ENCODE data around the gene TRPT1. TPM values are rescaled to one million over a fixed set of nuclear protein-coding genes. Genes with fewer than 3 reads are reported as not detected.

Gene TRPT1
- total RNA-seq, 4 donors from 2014 or later = 82.5 to 90.2 (median 87.4) TPM

GRCh38 chr11:64245401-64245796 lies 19.4 kb upstream of the TRPT1 start:
- peak; percentile 66 to 87 (median 82) for DNase-seq

GRCh38 chr11:64244966-64245365 lies 19.0 kb upstream of the TRPT1 start:
- Histone ChIP-seq H3K27ac (peak overlapping the region; percentile 87 to 96 (median 90)), H3K27me3 (no peaks in the 10 kb centered on the region), H3K4me1 (peaks cover 0 to 60% (median 24%) of the 10 kb centered on the region in 4 donors), H3K4me3 (peak overlapping the region; percentile 48 to 82 (median 67)), H3K36me3 (peaks cover 0 to 7% (median 0%) of the 10 kb centered on the region in 3 donors), H3K9me3 (no peaks in the 10 kb centered on the region)
- TF ChIP-seq POLR2A (IDR thresholded peaks at IDR 0.05) (no peak), CTCF (IDR thresholded peaks at IDR 0.05) (no peak)
- no peak for DNase-seq

More at GRCh38 chr11:64245401-64245796, 19.4 kb upstream of the TRPT1 start:
- no peaks in the 10 kb centered on the region for H3K9me3 ChIP-seq
- H3K36me3 ChIP-seq = peaks cover 0 to 7% (median 0%) of the 10 kb centered on the region in 3 donors
- peak overlapping the region; percentile 87 to 96 (median 90) for H3K27ac ChIP-seq
- no peaks in the 10 kb centered on the region for H3K27me3 ChIP-seq
- H3K4me3 ChIP-seq = peak overlapping the region; percentile 48 to 82 (median 67)
- TF ChIP-seq POLR2A (IDR thresholded peaks at IDR 0.05) = no peak
- TF ChIP-seq CTCF (IDR thresholded peaks at IDR 0.05) = no peak
- peaks cover 0 to 62% (median 19%) of the 10 kb centered on the region in 4 donors for H3K4me1 ChIP-seq

- Histone ChIP-seq H3K27ac (peak overlapping the region in 1 of 4 donors; percentile 44), H3K36me3 (peaks cover 0 to 7% (median 0%) of the 10 kb centered on the region in 3 donors), H3K27me3 (no peaks in the 10 kb centered on the region), H3K4me3 (no peak overlapping the region), H3K9me3 (no peaks in the 10 kb centered on the region), H3K4me1 (peaks cover 0 to 57% (median 28%) of the 10 kb centered on the region in 4 donors)
- no peak for DNase-seq
- TF ChIP-seq CTCF (IDR thresholded peaks at IDR 0.05) (no peak), POLR2A (IDR thresholded peaks at IDR 0.05) (no peak)
Measured at GRCh38 chr11:64244107-64244506, 18.1 kb upstream of the TRPT1 start.

GRCh38 chr11:64243236-64243854 lies 17.4 kb upstream of the TRPT1 start:
- peaks cover 0 to 51% (median 28%) of the 10 kb centered on the region in 4 donors for H3K4me1 ChIP-seq
- H3K4me3 ChIP-seq = no peak overlapping the region
- H3K27ac ChIP-seq = peak overlapping the region in 3 of 4 donors; percentile 98
- no peak for DNase-seq
- H3K36me3 ChIP-seq = peaks cover 0 to 14% (median 0%) of the 10 kb centered on the region in 3 donors
- TF ChIP-seq CTCF (IDR thresholded peaks at IDR 0.05) (no peak), POLR2A (IDR thresholded peaks at IDR 0.05) (no peak)
- H3K9me3 ChIP-seq = no peaks in the 10 kb centered on the region
- no peaks in the 10 kb centered on the region for H3K27me3 ChIP-seq

GRCh38 chr11:64241491-64242374 lies 15.7 kb upstream of the TRPT1 start:
- H3K9me3 ChIP-seq = no peaks in the 10 kb centered on the region
- peak overlapping the region; percentile 76 to 95 (median 94) for H3K4me3 ChIP-seq
- H3K36me3 ChIP-seq = peaks cover 0 to 26% (median 0%) of the 10 kb centered on the region in 3 donors
- TF ChIP-seq POLR2A (IDR thresholded peaks at IDR 0.05) (peak; percentile 85 to 87), CTCF (IDR thresholded peaks at IDR 0.05) (peak in 1 of 6 experiments; percentile 11)
- H3K27me3 ChIP-seq = no peaks in the 10 kb centered on the region
- H3K27ac ChIP-seq = peak overlapping the region; percentile 98 to 100 (median 98)
- peak; percentile 35 to 77 (median 74) for DNase-seq
- peaks cover 0 to 55% (median 25%) of the 10 kb centered on the region in 4 donors for H3K4me1 ChIP-seq
